ENCODE results near the gene LBHD1.

DNA sequence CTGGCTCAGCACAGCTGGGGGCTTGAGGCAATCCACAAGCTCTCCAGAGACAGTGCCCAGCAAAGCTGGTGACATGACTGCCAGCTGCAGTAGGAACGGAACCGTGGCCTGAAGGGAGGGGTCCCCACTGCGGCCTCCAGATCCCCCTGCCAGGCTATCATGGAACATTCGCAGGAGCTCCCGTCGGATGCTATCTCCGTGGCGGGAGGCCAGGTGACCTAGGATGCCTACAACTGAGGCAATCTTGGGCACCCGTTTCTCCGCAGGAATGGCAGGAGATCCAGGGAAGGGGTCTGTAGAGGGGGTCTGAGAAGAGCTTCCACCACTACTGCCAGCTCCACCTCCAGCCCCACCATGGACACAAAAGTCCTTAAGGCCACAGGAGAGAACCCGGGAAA is 23.1 kb downstream of the LBHD1 start:
- TF ChIP-seq, protein P1, sequence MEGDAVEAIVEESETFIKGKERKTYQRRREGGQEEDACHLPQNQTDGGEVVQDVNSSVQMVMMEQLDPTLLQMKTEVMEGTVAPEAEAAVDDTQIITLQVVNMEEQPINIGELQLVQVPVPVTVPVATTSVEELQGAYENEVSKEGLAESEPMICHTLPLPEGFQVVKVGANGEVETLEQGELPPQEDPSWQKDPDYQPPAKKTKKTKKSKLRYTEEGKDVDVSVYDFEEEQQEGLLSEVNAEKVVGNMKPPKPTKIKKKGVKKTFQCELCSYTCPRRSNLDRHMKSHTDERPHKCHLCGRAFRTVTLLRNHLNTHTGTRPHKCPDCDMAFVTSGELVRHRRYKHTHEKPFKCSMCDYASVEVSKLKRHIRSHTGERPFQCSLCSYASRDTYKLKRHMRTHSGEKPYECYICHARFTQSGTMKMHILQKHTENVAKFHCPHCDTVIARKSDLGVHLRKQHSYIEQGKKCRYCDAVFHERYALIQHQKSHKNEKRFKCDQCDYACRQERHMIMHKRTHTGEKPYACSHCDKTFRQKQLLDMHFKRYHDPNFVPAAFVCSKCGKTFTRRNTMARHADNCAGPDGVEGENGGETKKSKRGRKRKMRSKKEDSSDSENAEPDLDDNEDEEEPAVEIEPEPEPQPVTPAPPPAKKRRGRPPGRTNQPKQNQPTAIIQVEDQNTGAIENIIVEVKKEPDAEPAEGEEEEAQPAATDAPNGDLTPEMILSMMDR (conservative IDR thresholded peaks at IDR 0.05 in 1 of 2, IDR thresholded peaks at IDR 0.05 in 1 of 2; ENCODE audit: extremely low read depth in 1 of 2, insufficient read depth in 1 of 2, low read depth in 1 of 2, low read length in 2 of 2) = no peak
- TF ChIP-seq EZH2 (IDR thresholded peaks at IDR 0.05; ENCODE audit: borderline replicate concordance, low read length) = no peak

All from mammary epithelial cell (primary cell).